HEK293 (cell line): Measurements from ENCODE around the gene CDK11A.
"Not testable (repeated sequence)": the region's sequence is repeated elsewhere in the genome, so short reads cannot be mapped to it uniquely, and the experiment has no call there.

Experiments
- CTCF ChIA-PET: fragments of 350-600 bp; formaldehyde crosslinking; extraction: SDS; loops from one replicate; lab custom pipeline; 2021; ENCODE audit warnings: antibody characterized with exemption; lab: Yijun Ruan, JAX
- POLR2A ChIA-PET: fragments of 300-600 bp; formaldehyde crosslinking; extraction: SDS; loops from one replicate; lab custom pipeline; 2020; ENCODE audit warnings: antibody characterized with exemption, inconsistent platforms; lab: Yijun Ruan, JAX
- H3K27ac ChIP-seq: fragments of 200-500 bp; sonication (Bioruptor generic); 2 replicates; pipeline ENCODE4 v1.5.1; 2014; ENCODE audit warnings: low read depth, low read length, control low read depth, inconsistent platforms; ENCODE audit errors: extremely low read depth
- H3K36me3 ChIP-seq, 2 experiments: fragments of 200-500 bp in 1 of 2; sonication (Bioruptor generic) in 1 of 2; 1 replicate in 1 of 2; 2 replicates in 1 of 2; pipeline ENCODE4 v1.5.1; 2014 to 2017; ENCODE audit warnings: inconsistent platforms in 2 of 2, low read length in 2 of 2; ENCODE audit not compliant: control insufficient read depth in 2 of 2, insufficient read depth in 1 of 2
- H3K4me1 ChIP-seq: fragments of 200-500 bp; sonication (Bioruptor generic); 2 replicates; pipeline ENCODE4 v1.5.1; 2014; ENCODE audit warnings: mild to moderate bottlenecking, low read length, inconsistent platforms; ENCODE audit not compliant: control insufficient read depth, insufficient read depth
- H3K4me3 ChIP-seq: 2 replicates; pipeline ENCODE4 v1.5.1; 2011; ENCODE audit warnings: low read depth, mild to moderate bottlenecking, control low read depth, low read length, moderate library complexity
- H3K9me3 ChIP-seq: fragments of 200-500 bp; sonication (Bioruptor generic); 2 replicates; pipeline ENCODE4 v1.5.1; 2014; ENCODE audit warnings: low read depth, low read length, inconsistent platforms; ENCODE audit not compliant: control insufficient read depth, insufficient read depth
- ATF2 ChIP-seq: fragments of 450-650 bp; formaldehyde crosslinking; IDR thresholded peaks from 2 replicates; pipeline ENCODE4 v1.5.1; 2016; ENCODE audit warnings: missing biosample characterization, missing genetic modification characterization, low read depth
- CTCF ChIP-seq: fragments of 450-650 bp; formaldehyde crosslinking; IDR thresholded peaks from 2 replicates; pipeline ENCODE4 v1.5.1; 2016; ENCODE audit warnings: missing biosample characterization, missing genetic modification characterization
- GLIS1 ChIP-seq: fragments of 450-650 bp; formaldehyde crosslinking; IDR thresholded peaks from 2 replicates; pipeline ENCODE4 v1.5.1; 2016; ENCODE audit warnings: missing biosample characterization, missing genetic modification characterization
- INSM2 ChIP-seq: fragments of 450-650 bp; formaldehyde crosslinking; IDR thresholded peaks from 2 replicates; pipeline ENCODE4 v1.5.1; 2016; ENCODE audit warnings: missing biosample characterization, missing genetic modification characterization
- KLF10 ChIP-seq: fragments of 450-650 bp; IDR thresholded peaks from 2 replicates; pipeline ENCODE4 v1.5.1; 2018; ENCODE audit warnings: missing biosample characterization, mild to moderate bottlenecking, missing genetic modification characterization
- KLF16 ChIP-seq: fragments of 450-650 bp; formaldehyde crosslinking; IDR thresholded peaks from 2 replicates; pipeline ENCODE4 v1.5.1; 2017; ENCODE audit warnings: missing biosample characterization, missing genetic modification characterization
- PRDM10 ChIP-seq: fragments of 450-650 bp; formaldehyde crosslinking; IDR thresholded peaks from 2 replicates; pipeline ENCODE4 v1.5.1; 2016; ENCODE audit warnings: missing biosample characterization, missing genetic modification characterization
- SP2 ChIP-seq: fragments of 450-650 bp; formaldehyde crosslinking; IDR thresholded peaks from 2 replicates; pipeline ENCODE4 v1.5.1; 2016; ENCODE audit warnings: missing biosample characterization, missing genetic modification characterization
- SP3 ChIP-seq: fragments of 450-650 bp; formaldehyde crosslinking; IDR thresholded peaks from 2 replicates; pipeline ENCODE4 v1.5.1; 2016; ENCODE audit warnings: missing biosample characterization, missing genetic modification characterization
- SP7 ChIP-seq: fragments of 450-650 bp; formaldehyde crosslinking; IDR thresholded peaks from 2 replicates; pipeline ENCODE4 v1.5.1; 2016; ENCODE audit warnings: missing biosample characterization, missing genetic modification characterization
- ZBTB11 ChIP-seq: fragments of 450-650 bp; formaldehyde crosslinking; conservative IDR thresholded peaks from 2 replicates; pipeline ENCODE4 v1.5.1; 2016; ENCODE audit warnings: low read depth, missing biosample characterization, missing genetic modification characterization
- ZBTB17 ChIP-seq: fragments of 450-650 bp; formaldehyde crosslinking; IDR thresholded peaks from 2 replicates; pipeline ENCODE4 v1.5.1; 2016; ENCODE audit warnings: missing biosample characterization, missing genetic modification characterization
- ZNF2 ChIP-seq: fragments of 450-650 bp; formaldehyde crosslinking; IDR thresholded peaks from 2 replicates; pipeline ENCODE4 v1.5.1; 2016; ENCODE audit warnings: missing biosample characterization, missing genetic modification characterization
- ZNF324 ChIP-seq: fragments of 450-650 bp; formaldehyde crosslinking; IDR thresholded peaks from 2 replicates; pipeline ENCODE4 v1.5.1; 2016; ENCODE audit warnings: missing biosample characterization, missing genetic modification characterization
- ZNF501 ChIP-seq: fragments of 450-650 bp; formaldehyde crosslinking; IDR thresholded peaks from 2 replicates; pipeline ENCODE4 v1.5.1; 2016; ENCODE audit warnings: missing biosample characterization, missing genetic modification characterization
- ZNF561 ChIP-seq: fragments of 450-650 bp; IDR thresholded peaks from 2 replicates; pipeline ENCODE4 v1.5.1; 2018; ENCODE audit warnings: missing biosample characterization, missing genetic modification characterization, borderline replicate concordance
- ZNF580 ChIP-seq: fragments of 450-650 bp; formaldehyde crosslinking; IDR thresholded peaks from 2 replicates; pipeline ENCODE4 v1.5.1; 2016; ENCODE audit warnings: missing biosample characterization, missing genetic modification characterization
- ZNF600 ChIP-seq: fragments of 450-650 bp; formaldehyde crosslinking; IDR thresholded peaks from 2 replicates; pipeline ENCODE4 v1.5.1; 2016; ENCODE audit warnings: missing biosample characterization, missing genetic modification characterization
- ZNF629 ChIP-seq: fragments of 450-650 bp; formaldehyde crosslinking; IDR thresholded peaks from 2 replicates; pipeline ENCODE4 v1.5.1; 2017; ENCODE audit warnings: missing biosample characterization, missing genetic modification characterization
- ZNF76 ChIP-seq: fragments of 450-650 bp; formaldehyde crosslinking; IDR thresholded peaks from 2 replicates; pipeline ENCODE4; 2016; ENCODE audit warnings: low read depth, missing biosample characterization, missing genetic modification characterization, borderline replicate concordance
- ZXDB ChIP-seq: fragments of 450-650 bp; formaldehyde crosslinking; IDR thresholded peaks from 2 replicates; pipeline ENCODE4 v1.5.1; 2016; ENCODE audit warnings: missing biosample characterization, missing genetic modification characterization

The CDK11A gene

GRCh38 chr1:1658583-1659549, 65.3 kb downstream of the CDK11A start, which contains the start of gene CDK11B:
Gene CDK11B, minus strand, starts transcription at chr1:1659004. Its CDS starts 1,519 bp downstream, at chr1:1657485.
- Histone ChIP-seq H3K36me3 (peaks cover 22 to 31% of the 10 kb centered on the region in 2 experiments), H3K27ac (peak within 1 kb of the TSS; percentile 98), H3K4me3 (peak within 1 kb of the TSS; percentile 93)
- CTCF ChIA-PET, H3K4me1 ChIP-seq, H3K9me3 ChIP-seq: not testable (repeated sequence)
- POLR2A ChIA-PET: interaction anchor here (1.2 kb wide), 1 partner anchor 65 kb away, joined by 7 read pairs; the partner anchor contains the start of gene CDK11A
- TF ChIP-seq ZNF501 (tag by site-specific recombination) (peak; percentile 37; the same call in 1 of the 2 replicates), ZNF629 (tag by site-specific recombination) (peak; percentile 100), GLIS1 (peak; percentile 31; the same call in 1 of the 2 replicates), ZBTB11 (tag by site-specific recombination) (peak; percentile 94), PRDM10 (tag by site-specific recombination) (peak; percentile 28; the same call in 1 of the 2 replicates), CTCF (tag by site-specific recombination) (0 out of 2 replicates have a peak, but pooled peaks have one; percentile 23), INSM2 (tag by site-specific recombination) (0 out of 2 replicates have a peak, but pooled peaks have one; percentile 33), ZNF580 (tag by site-specific recombination) (peak; percentile 94), ATF2 (tag by site-specific recombination) (peak; percentile 47; the same call in 1 of the 2 replicates), ZNF2 (tag by site-specific recombination) (0 out of 2 replicates have a peak, but pooled peaks have one; percentile 51), ZNF76 (peak; percentile 81), SP7 (tag by site-specific recombination) (peak; percentile 78), SP3 (peak; percentile 52; the same call in 1 of the 2 replicates), ZNF600 (0 out of 2 replicates have a peak, but pooled peaks have one; percentile 58), KLF10 (tag by site-specific recombination) (peak; percentile 85), ZNF324 (0 out of 2 replicates have a peak, but pooled peaks have one; percentile 67), ZNF561 (tag by site-specific recombination) (peak; percentile 62; the same call in 1 of the 2 replicates), KLF16 (peak; percentile 49; the same call in 1 of the 2 replicates), ZBTB17 (tag by site-specific recombination) (peak; percentile 89), SP2 (tag by site-specific recombination) (peak; percentile 87), ZXDB (tag by site-specific recombination) (peak; percentile 94)
